GM23338 (cell line): ENCODE results near the gene FETUB. TPM values are rescaled to one million over a fixed set of nuclear protein-coding genes. Genes with fewer than 3 reads are reported as not detected.

Experiments
- ATAC-seq: fragments of 200-7000 bp; cut with Tn5 transposase; 3 replicates; pipeline ENCODE4 v1.9.1; 2020
- DNase-seq: peaks from one replicate; pipeline ENCODE4 v3.0.0-alpha.2; 2015; ENCODE audit warnings: low spot score
- H2AFZ ChIP-seq: fragments of 200-600 bp; sonication (generic); 2 replicates; pipeline ENCODE4 v1.8.0; 2016; ENCODE audit warnings: antibody characterized with exemption, mild to moderate bottlenecking, moderate library complexity
- H3F3A ChIP-seq: fragments of 200-600 bp; sonication (generic); replicated peaks from 2 replicates; pipeline ENCODE4 v1.8.0; 2017; ENCODE audit warnings: antibody characterized with exemption, mixed run types, low read depth
- H3K27ac ChIP-seq: fragments of 200-600 bp; sonication (generic); 2 replicates; pipeline ENCODE4 v1.6.1; 2016; ENCODE audit warnings: low read depth
- H3K27me3 ChIP-seq: fragments of 200-600 bp; sonication (generic); 2 replicates; pipeline ENCODE4 v1.8.0; 2016; ENCODE audit warnings: mild to moderate bottlenecking, mixed run types, moderate library complexity; ENCODE audit not compliant: insufficient read depth
- H3K36me3 ChIP-seq: fragments of 200-600 bp; sonication (generic); 2 replicates; pipeline ENCODE4 v1.8.0; 2016; ENCODE audit warnings: mild to moderate bottlenecking; ENCODE audit not compliant: insufficient read depth
- H3K4me1 ChIP-seq: fragments of 200-600 bp; sonication (generic); 2 replicates; pipeline ENCODE4 v1.8.0; 2016; ENCODE audit warnings: mild to moderate bottlenecking, moderate library complexity; ENCODE audit not compliant: insufficient read depth
- H3K4me2 ChIP-seq: fragments of 200-600 bp; sonication (generic); 2 replicates; pipeline ENCODE4 v1.7.1; 2017; ENCODE audit warnings: mixed run types
- H3K4me3 ChIP-seq: fragments of 200-600 bp; sonication (generic); 2 replicates; pipeline ENCODE4 v1.6.1; 2016; ENCODE audit warnings: mixed run types
- H3K79me2 ChIP-seq: fragments of 200-600 bp; sonication (generic); replicated peaks from 2 replicates; pipeline ENCODE4 v1.8.0; 2017; ENCODE audit warnings: mild to moderate bottlenecking; ENCODE audit not compliant: insufficient read depth
- H3K9me2 ChIP-seq: fragments of 200-600 bp; sonication (generic); 2 replicates; pipeline ENCODE4 v1.8.0; 2017; ENCODE audit not compliant: insufficient read depth
- H4K20me1 ChIP-seq: fragments of 200-600 bp; sonication (generic); replicated peaks from 2 replicates; pipeline ENCODE4 v1.8.0; 2017; ENCODE audit warnings: mild to moderate bottlenecking; ENCODE audit not compliant: insufficient read depth
- H3K27ac Mint-ChIP-seq: 2 replicates; pipeline ENCODE4 v1.8.0; 2020; ENCODE audit warnings: inconsistent platforms, mild to moderate bottlenecking, moderate library complexity, mixed read lengths
- H3K27me3 Mint-ChIP-seq: 3 replicates; pipeline ENCODE4 v1.8.0; 2022; ENCODE audit warnings: low read depth, mild to moderate bottlenecking, moderate library complexity, mixed read lengths, inconsistent platforms; ENCODE audit not compliant: insufficient read depth, poor library complexity
- H3K36me3 Mint-ChIP-seq: 3 replicates; pipeline ENCODE4 v1.8.0; 2021; ENCODE audit warnings: low read depth, mild to moderate bottlenecking, inconsistent platforms, moderate library complexity, mixed read lengths
- H3K4me1 Mint-ChIP-seq: 3 replicates; pipeline ENCODE4 v1.8.0; 2020; ENCODE audit warnings: mild to moderate bottlenecking, inconsistent platforms, mixed read lengths
- H3K4me3 Mint-ChIP-seq: 3 replicates; pipeline ENCODE4 v1.8.0; 2021; ENCODE audit warnings: moderate library complexity, mild to moderate bottlenecking, inconsistent platforms, mixed read lengths
- H3K9me3 Mint-ChIP-seq: 3 replicates; pipeline ENCODE4 v1.8.0; 2020; ENCODE audit warnings: moderate library complexity, mild to moderate bottlenecking, inconsistent platforms, mixed read lengths
- EZH2 ChIP-seq: fragments of 200-600 bp; sonication (generic); IDR thresholded peaks from one replicate; pipeline ENCODE4 v1.8.0; 2017; ENCODE audit warnings: antibody characterized with exemption, mild to moderate bottlenecking, low read depth; ENCODE audit not compliant: unreplicated experiment
- ZNF114 ChIP-seq: fragments of 250-450 bp; sonication (Bioruptor Pico); IDR thresholded peaks from 2 replicates; pipeline ENCODE4 v1.5.0; 2020; ENCODE audit warnings: mild to moderate bottlenecking, moderate library complexity
- polyA plus RNA-seq: library from polyadenylated mRNA; unstranded; fragments of >200 nt; fragmentation: Nextera tagmentation; extraction: Ambion mirVana; gene quantifications from 2 replicates; pipeline ENCODE4 v1.2.1, GENCODE V29; 2016
- total RNA-seq: library from RNA; depleted of rRNA; stranded (reverse); fragments of >200 nt; shearing (Covaris generic); gene quantifications from 2 replicates; pipeline ENCODE4 v1.2.3, GENCODE V29; 2014
- TF ChIP-seq, protein P1 (sequence below): IDR thresholded peaks from one replicate; pipeline ENCODE4 v1.6.1; 2018; ENCODE audit warnings: antibody characterized with exemption; ENCODE audit not compliant: unreplicated experiment
- TF ChIP-seq, protein P2 (sequence below): IDR thresholded peaks from 2 replicates; pipeline ENCODE4 v1.6.1; 2016; ENCODE audit warnings: antibody characterized with exemption

FETUB gene
- total and polyA plus RNA-seq, 2 experiments from 2014 or later = 0.26 TPM; not detected in 1

DNA sequence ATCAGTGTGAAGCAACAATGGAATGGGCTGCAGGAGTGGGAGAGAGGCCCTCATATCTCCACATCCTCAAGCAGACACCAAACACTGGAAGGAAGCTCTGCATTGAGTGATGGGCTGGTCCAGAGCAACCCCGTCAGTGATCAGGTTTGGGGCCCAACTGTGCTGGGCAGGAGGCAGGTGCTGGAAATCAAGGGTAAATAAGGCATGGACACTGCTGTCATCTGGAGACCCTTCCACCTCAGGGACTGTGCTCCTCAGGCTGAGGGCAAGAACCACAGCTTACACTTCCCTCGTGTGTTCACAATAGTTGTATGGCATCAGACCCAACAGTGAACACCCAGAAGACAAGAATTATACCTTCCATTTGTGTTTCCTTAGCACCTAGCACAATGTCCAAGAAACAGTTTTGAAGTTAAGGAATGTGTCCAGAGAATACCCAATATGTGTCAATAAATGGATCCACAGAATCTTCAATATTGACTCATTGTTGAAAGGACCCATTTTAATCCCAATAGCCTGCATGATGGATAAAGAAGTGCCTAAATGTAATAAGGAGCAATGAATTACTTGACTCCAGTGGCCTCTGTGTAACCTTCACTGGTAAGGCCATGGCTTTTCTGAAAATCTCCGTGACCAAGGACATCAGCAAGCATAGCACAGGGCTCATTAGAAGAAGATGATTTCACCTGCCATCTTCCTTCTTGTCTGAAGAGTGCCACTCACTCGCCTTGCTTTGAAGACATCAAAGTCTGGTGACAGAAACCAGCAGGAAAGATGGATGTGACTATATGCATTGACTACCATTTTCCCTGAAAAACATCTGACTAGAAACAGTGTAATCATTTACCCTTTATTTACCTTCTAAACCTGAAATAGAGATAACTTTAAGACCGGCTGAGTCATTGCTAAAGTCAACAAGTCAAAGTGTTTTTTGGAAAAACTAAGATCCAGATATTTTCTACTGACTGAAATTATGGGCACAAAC is 34.3 kb upstream of the FETUB start:
- no peak overlapping the region for H3K4me3 Mint-ChIP-seq
- H3F3A ChIP-seq = no peaks in the 10 kb centered on the region
- no peaks in the 10 kb centered on the region for H3K27me3 ChIP-seq
- H3K36me3 ChIP-seq = no peaks in the 10 kb centered on the region
- H3K79me2 ChIP-seq = no peaks in the 10 kb centered on the region
- peaks cover 3% of the 10 kb centered on the region; the same call in 1 of the 3 replicates for H3K4me1 Mint-ChIP-seq
- H3K4me1 ChIP-seq = no peaks in the 10 kb centered on the region
- DNase-seq (no peak), ATAC-seq (no peak)
- no peak overlapping the region for H3K4me2 ChIP-seq
- H2AFZ ChIP-seq = no peak overlapping the region
- no peaks in the 10 kb centered on the region for H3K36me3 Mint-ChIP-seq
- H3K27ac ChIP-seq = no peak overlapping the region
- H3K27me3 Mint-ChIP-seq = no peaks in the 10 kb centered on the region
- TF ChIP-seq, protein P1, sequence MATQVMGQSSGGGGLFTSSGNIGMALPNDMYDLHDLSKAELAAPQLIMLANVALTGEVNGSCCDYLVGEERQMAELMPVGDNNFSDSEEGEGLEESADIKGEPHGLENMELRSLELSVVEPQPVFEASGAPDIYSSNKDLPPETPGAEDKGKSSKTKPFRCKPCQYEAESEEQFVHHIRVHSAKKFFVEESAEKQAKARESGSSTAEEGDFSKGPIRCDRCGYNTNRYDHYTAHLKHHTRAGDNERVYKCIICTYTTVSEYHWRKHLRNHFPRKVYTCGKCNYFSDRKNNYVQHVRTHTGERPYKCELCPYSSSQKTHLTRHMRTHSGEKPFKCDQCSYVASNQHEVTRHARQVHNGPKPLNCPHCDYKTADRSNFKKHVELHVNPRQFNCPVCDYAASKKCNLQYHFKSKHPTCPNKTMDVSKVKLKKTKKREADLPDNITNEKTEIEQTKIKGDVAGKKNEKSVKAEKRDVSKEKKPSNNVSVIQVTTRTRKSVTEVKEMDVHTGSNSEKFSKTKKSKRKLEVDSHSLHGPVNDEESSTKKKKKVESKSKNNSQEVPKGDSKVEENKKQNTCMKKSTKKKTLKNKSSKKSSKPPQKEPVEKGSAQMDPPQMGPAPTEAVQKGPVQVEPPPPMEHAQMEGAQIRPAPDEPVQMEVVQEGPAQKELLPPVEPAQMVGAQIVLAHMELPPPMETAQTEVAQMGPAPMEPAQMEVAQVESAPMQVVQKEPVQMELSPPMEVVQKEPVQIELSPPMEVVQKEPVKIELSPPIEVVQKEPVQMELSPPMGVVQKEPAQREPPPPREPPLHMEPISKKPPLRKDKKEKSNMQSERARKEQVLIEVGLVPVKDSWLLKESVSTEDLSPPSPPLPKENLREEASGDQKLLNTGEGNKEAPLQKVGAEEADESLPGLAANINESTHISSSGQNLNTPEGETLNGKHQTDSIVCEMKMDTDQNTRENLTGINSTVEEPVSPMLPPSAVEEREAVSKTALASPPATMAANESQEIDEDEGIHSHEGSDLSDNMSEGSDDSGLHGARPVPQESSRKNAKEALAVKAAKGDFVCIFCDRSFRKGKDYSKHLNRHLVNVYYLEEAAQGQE = no peak
- H3K9me2 ChIP-seq = no peaks in the 10 kb centered on the region
- H4K20me1 ChIP-seq = no peaks in the 10 kb centered on the region
- no peaks in the 10 kb centered on the region for H3K9me3 Mint-ChIP-seq
- no peak overlapping the region for H3K27ac Mint-ChIP-seq
- no peak overlapping the region for H3K4me3 ChIP-seq

DNA sequence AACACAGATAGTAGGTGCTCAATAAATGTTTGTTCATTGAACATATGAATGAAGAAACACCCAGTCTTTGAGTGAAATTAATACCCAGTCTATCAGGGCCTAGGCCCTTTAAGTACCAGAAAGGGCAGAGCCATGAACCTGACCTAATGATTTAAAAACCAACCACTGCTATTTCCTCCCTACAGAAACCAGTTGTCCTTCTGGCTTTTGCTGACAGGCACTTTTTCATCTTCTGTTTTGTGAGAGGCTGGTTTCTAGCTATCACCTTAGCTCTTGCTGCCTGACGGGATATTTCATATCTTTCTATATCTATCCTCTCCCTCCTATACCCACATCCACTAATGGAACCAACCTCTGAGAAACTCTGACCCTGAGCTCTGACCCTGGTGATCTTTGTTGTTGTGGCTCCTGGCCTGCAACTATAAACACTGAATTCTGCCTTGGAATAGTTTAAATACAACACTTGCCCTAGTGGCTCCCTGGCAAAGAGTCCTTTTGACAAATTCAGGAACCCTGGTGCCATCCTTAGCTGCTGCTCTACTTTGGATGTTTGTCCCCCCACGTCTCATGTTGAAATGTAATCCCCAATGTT is 31.5 kb upstream of the FETUB start:
- Histone ChIP-seq H3K9me2 (no peaks in the 10 kb centered on the region), H3K27me3 (no peaks in the 10 kb centered on the region), H3K27ac (no peak overlapping the region), H2AFZ (no peak overlapping the region), H3F3A (no peaks in the 10 kb centered on the region), H3K4me3 (no peak overlapping the region), H3K4me1 (no peaks in the 10 kb centered on the region), H3K79me2 (no peaks in the 10 kb centered on the region), H3K4me2 (no peak overlapping the region), H4K20me1 (no peaks in the 10 kb centered on the region), H3K36me3 (no peaks in the 10 kb centered on the region)
- Mint-ChIP-seq H3K4me3 (no peak overlapping the region), H3K36me3 (no peaks in the 10 kb centered on the region), H3K9me3 (no peaks in the 10 kb centered on the region), H3K4me1 (no peaks in the 10 kb centered on the region), H3K27me3 (no peaks in the 10 kb centered on the region), H3K27ac (no peak overlapping the region)
- TF ChIP-seq ZNF114 (CRISPR knock-in tag) (no peak), EZH2 (no peak)
- TF ChIP-seq, protein P2, sequence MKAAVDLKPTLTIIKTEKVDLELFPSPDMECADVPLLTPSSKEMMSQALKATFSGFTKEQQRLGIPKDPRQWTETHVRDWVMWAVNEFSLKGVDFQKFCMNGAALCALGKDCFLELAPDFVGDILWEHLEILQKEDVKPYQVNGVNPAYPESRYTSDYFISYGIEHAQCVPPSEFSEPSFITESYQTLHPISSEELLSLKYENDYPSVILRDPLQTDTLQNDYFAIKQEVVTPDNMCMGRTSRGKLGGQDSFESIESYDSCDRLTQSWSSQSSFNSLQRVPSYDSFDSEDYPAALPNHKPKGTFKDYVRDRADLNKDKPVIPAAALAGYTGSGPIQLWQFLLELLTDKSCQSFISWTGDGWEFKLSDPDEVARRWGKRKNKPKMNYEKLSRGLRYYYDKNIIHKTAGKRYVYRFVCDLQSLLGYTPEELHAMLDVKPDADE = no peak
- DNase-seq (no peak), ATAC-seq (no peak)
